Stimulated activated CD8-positive, alpha-beta memory T cell treated with anti-CD3 and anti-CD28 coated beads, Interleukin-15, amount 100 ng/mL, for 4 hours (primary cell): Measurements from ENCODE around the gene KAZN.
"Not testable (repeated sequence)": the region's sequence is repeated elsewhere in the genome, so short reads cannot be mapped to it uniquely, and the experiment has no call there.

Source experiments
- DNase-seq, 2 donors: peaks; one replicate each; pipeline ENCODE4 v3.0.0-alpha.2; 2020; ENCODE audit warnings: low read depth in 2 of 2

KAZN gene

GRCh38 chr1:14598498-14599182 lies at the start of gene KAZN:
Gene KAZN, plus strand, starts transcription at chr1:14598685.
- DNase-seq = no peak

GRCh38 chr1:14549897-14550620 lies 48.4 kb upstream of the KAZN start:
- DNase-seq = no peak

GRCh38 chr1:14551386-14551785 lies 47.1 kb upstream of the KAZN start:
- DNase-seq = no peak

GRCh38 chr1:14552246-14552965 lies 46.1 kb upstream of the KAZN start:
- no peak for DNase-seq

GRCh38 chr1:14553711-14554110 lies 44.8 kb upstream of the KAZN start:
- DNase-seq = no peak

- DNase-seq = no peak
These were observed 43.4 kb upstream of the KAZN start for GRCh38 chr1:14555091-14555490.

GRCh38 chr1:14561014-14561693 lies 37.3 kb upstream of the KAZN start:
- DNase-seq = no peak

- DNase-seq = no peak
These were observed 33.4 kb upstream of the KAZN start for GRCh38 chr1:14565090-14565489.

GRCh38 chr1:14567056-14567455 lies 31.4 kb upstream of the KAZN start:
- no peak for DNase-seq

GRCh38 chr1:14567903-14568302 lies 30.6 kb upstream of the KAZN start:
- DNase-seq = no peak

GRCh38 chr1:14568716-14569355 lies 29.6 kb upstream of the KAZN start:
- no peak for DNase-seq

GRCh38 chr1:14570514-14570913 lies 28.0 kb upstream of the KAZN start:
- DNase-seq = no peak

GRCh38 chr1:14571810-14572767 lies 26.4 kb upstream of the KAZN start:
- DNase-seq = no peak

- DNase-seq = no peak
These were observed 25.6 kb upstream of the KAZN start for GRCh38 chr1:14572861-14573260.

GRCh38 chr1:14576155-14576554 lies 22.3 kb upstream of the KAZN start:
- DNase-seq = no peak

GRCh38 chr1:14577261-14577660 lies 21.2 kb upstream of the KAZN start:
- no peak for DNase-seq

GRCh38 chr1:14578156-14578555 lies 20.3 kb upstream of the KAZN start:
- no peak for DNase-seq

GRCh38 chr1:14580295-14580694 lies 18.2 kb upstream of the KAZN start:
- not testable (repeated sequence) for DNase-seq

- no peak for DNase-seq
These were observed 17.5 kb upstream of the KAZN start for GRCh38 chr1:14580986-14581385.

- no peak for DNase-seq
These were observed 14.7 kb upstream of the KAZN start for GRCh38 chr1:14583788-14584187.

GRCh38 chr1:14585728-14586127 lies 12.8 kb upstream of the KAZN start:
- no peak for DNase-seq
